Lower leg skin (tissue), 4 donors: Measurements from ENCODE around the gene VSTM2B. TPM values are rescaled to one million over a fixed set of nuclear protein-coding genes. Genes with fewer than 3 reads are reported as not detected.

ENCODE experiments used
- DNase-seq, 2 donors: peaks; one replicate each; pipeline ENCODE4 v3.0.0-alpha.2; 2019; ENCODE audit warnings: low spot score in 2 of 2
- H3K4me3 ChIP-seq: fragments of 200-600 bp; sonication (generic); 2 replicates; pipeline ENCODE4 v1.5.1; 2017; ENCODE audit warnings: mild to moderate bottlenecking, low read depth; ENCODE audit not compliant: poor library complexity, severe bottlenecking
- POLR2A ChIP-seq, 2 donors: fragments of 450-650 bp; IDR thresholded peaks; one replicate each; pipeline ENCODE4 v1.6.1; 2016 to 2017; ENCODE audit warnings: antibody characterized with exemption in 2 of 2, mild to moderate bottlenecking in 1 of 2, moderate library complexity in 1 of 2
- WGBS, 2 donors: methylation state at CpG; one replicate each; pipeline ENCODE4 v1.1.5; 2018; 5-methylcytosine and 5-hydroxymethylcytosine counted together
- intact Hi-C: fragments of 100-400 bp; cut with DNase I; formaldehyde crosslinking; loops from one replicate; pipeline ENCODE4 v1.15.0; 2023; ENCODE audit warnings: low total_unique reads
- total RNA-seq, 4 donors: library from RNA; depleted of rRNA; stranded (reverse); fragments of >200 nt; gene quantifications; one replicate each; pipeline ENCODE4 v1.1.0, GENCODE V29; 2016
- TF ChIP-seq, protein P1 (sequence below), 3 donors: fragments of 450-650 bp; IDR thresholded peaks; one replicate each; pipeline ENCODE4 v1.5.1; 2016; ENCODE audit warnings: antibody characterized with exemption in 3 of 3, mild to moderate bottlenecking in 3 of 3, moderate library complexity in 2 of 3

The VSTM2B gene
- total RNA-seq = not detected

DNA sequence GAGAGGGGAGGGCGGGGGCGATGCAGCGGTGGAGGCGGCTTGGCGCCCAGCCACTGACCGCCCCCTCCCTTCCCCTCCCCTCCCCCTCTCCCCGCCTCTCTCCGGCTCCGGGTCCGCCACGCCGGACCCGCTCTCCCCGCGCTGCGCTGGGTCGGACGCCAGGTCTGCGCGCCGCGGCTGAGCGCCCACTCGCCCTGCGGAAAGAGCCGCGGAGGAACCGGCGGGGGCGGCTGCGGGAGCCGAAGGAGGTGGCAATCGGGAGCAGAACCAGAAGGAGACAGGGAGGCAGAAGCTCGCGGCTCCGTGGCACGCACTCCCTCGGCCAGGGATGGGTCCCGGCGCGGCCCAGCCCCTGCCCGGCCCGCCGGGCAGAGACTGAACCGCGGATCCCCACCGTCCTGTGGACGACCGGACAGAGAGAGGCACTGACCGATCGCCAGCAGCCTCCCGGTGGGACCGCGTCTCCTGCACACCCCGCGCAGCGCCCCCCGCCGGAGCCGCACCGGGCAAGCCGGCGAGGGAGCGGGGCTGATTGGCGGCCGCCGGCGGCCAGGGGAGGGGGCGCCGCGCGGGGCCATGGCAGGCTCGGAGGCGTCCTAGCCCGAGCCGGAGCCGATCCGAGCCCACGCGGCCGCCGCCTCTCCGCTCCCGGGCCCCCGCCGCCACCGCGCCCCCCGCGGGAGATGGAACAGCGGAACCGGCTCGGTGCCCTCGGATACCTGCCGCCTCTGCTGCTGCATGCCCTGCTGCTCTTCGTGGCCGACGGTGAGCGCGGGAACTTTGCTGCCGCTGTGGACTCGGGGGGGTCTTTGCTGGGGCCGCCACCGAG is at the start of gene VSTM2B:
VSTM2B (plus strand) TSS at position 94 of the 829 bp plus-strand sequence; CDS start at position 684, 590 bp downstream.
- TF ChIP-seq, protein P1, sequence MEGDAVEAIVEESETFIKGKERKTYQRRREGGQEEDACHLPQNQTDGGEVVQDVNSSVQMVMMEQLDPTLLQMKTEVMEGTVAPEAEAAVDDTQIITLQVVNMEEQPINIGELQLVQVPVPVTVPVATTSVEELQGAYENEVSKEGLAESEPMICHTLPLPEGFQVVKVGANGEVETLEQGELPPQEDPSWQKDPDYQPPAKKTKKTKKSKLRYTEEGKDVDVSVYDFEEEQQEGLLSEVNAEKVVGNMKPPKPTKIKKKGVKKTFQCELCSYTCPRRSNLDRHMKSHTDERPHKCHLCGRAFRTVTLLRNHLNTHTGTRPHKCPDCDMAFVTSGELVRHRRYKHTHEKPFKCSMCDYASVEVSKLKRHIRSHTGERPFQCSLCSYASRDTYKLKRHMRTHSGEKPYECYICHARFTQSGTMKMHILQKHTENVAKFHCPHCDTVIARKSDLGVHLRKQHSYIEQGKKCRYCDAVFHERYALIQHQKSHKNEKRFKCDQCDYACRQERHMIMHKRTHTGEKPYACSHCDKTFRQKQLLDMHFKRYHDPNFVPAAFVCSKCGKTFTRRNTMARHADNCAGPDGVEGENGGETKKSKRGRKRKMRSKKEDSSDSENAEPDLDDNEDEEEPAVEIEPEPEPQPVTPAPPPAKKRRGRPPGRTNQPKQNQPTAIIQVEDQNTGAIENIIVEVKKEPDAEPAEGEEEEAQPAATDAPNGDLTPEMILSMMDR (IDR thresholded peaks at IDR 0.05) = no peak
- TF ChIP-seq POLR2A (IDR thresholded peaks at IDR 0.05) = no peak
- DNase-seq = no peak
- no peak within 1 kb of the TSS for H3K4me3 ChIP-seq
- 0 to 1% methylated on average over 2 to 19 of the region's 104 CpGs for WGBS, 2 donors
- intact Hi-C loops = no loop called here

DNA sequence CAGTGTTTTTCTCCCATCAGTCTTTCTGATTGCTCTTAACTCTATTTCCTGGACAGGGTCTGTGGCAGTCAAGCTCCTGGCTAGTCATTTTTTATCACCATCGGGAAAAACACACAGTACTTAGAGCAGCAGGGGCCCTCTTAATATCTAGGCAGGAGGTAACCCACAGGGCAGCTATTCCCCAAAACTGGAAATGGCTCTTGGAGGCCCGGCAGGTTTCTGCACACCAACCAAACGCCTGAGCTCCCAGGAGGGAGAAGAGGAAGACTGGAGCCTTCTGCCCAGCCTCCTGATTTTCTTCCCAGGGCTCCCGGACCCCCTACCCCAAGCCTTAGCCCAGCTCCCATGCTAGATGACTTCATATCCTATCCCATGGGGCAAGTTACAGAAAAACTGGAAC is 49.3 kb upstream of the VSTM2B start:
- no peak overlapping the region for H3K4me3 ChIP-seq
- WGBS, 2 donors = 62 to 76% methylated on average over 4 of the region's 4 CpGs
- TF ChIP-seq, protein P1 (IDR thresholded peaks at IDR 0.05) = no peak
- TF ChIP-seq POLR2A (IDR thresholded peaks at IDR 0.05) = no peak
- intact Hi-C loops = no loop called here
- no peak for DNase-seq

DNA sequence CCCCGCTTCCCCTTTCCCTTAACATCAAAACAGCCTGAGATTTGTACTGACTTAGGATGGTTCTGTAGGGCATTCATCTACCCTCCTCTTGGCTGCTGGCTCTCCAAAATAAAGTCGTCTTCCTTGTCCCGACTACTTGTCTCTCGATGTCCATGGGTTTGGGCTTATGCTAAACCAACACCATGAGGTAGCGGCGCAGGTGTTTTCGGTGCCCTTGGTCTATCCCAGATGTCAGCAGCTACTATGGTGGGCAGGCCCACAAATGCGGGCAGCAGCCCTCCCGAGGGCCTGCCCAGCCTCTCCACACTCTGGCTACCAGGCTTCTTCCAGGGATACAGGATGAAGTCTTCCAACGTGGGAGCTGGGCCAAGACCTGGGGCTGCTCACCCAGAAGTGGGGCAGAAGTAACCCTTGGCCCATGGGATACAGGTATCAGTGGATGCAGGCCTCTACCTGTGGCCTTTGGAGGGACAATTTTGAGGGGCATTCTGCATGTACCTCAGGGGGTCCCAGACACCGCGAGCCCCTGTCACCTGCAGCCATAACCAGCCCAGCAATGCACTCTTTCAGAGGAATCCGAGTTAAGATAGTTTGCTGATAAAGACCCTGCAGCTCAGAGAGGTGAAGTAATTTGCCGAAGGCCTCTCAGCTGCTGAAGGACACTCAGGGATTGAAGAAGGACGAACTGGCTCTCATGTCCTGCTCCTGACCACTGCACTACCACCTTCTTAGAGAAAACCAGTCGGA is 47.8 kb upstream of the VSTM2B start:
- TF ChIP-seq POLR2A (IDR thresholded peaks at IDR 0.05) = no peak
- TF ChIP-seq, protein P1 (IDR thresholded peaks at IDR 0.05) = no peak
- 91% methylated on average over 15 to 16 of the region's 16 CpGs for WGBS, 2 donors
- peak in 1 of 2 donors; percentile 23 for DNase-seq
- H3K4me3 ChIP-seq = no peak overlapping the region
- intact Hi-C loops = no loop called here

DNA sequence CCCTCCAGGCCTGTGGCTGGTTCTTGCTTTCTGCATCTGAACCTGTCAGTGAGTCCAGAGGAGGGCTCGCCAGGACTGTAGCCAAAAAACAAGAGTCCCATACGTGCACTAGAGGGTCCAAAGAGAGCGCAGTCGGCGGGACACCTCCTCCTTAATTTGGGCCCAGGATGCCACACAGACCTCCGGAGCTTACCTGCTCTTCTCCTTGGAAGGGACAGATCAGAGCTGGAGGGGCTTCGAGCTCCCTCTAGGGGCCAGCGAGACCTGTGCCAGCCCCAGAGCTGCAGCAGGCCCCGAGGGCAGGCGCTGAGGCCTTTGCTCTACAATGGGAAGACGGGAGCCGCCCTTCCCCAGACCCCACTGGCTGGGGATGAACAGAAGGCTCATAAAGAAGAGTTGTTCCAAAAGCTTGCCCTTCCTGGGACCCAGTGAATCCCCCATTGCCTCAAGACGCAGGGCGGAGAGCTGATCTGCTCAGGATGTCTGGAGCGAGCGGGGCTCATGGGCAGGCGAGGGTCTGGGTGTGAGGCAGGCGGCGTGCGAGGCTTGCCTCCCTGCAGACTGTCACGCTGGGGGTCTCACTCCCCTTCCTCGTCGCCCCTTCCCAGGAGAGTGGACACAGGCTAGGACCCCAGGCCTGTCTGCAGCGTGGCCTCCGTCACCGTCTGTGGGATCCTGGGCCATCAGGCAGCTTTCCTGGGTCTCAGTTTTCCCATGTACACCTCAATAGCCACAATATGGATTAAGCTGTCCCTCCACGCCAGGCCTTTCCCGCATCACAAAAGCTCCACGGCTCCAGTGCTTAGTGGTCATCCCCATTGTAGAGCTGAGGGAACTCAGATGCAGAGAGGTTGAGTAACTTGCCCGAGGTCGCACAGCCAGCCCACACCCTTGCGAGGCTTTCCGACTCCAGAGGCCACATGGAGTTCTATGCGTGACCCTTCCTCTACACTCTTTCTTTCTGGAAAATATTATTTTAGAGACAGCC is 46.9 kb upstream of the VSTM2B start:
- DNase-seq = peak in 1 of 2 donors; percentile 74
- no peak overlapping the region for H3K4me3 ChIP-seq
- 63 to 65% methylated on average over 30 of the region's 34 CpGs for WGBS, 2 donors
- intact Hi-C loops = no loop called here
- TF ChIP-seq, protein P1 (IDR thresholded peaks at IDR 0.05) = no peak
- TF ChIP-seq POLR2A (IDR thresholded peaks at IDR 0.05) = no peak

DNA sequence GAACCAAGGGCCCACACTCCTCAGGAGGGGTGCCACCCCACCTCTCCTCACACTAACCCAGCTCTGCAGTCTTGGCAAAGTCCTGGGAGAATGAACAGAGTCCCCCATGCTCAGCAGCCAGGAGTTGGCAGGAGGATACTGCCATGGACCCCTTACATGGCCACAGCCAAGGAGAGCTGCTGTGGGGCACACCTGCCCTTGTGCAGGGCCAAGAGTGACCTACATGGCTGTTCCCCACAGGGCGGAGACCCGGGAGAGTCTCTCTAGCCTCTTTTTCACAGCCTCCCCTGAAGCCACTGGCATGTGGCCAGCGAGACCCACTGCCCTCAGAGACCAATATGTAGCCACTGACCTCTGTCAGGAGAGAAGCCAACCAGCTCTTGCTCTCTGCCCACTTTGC is 45.9 kb upstream of the VSTM2B start:
- intact Hi-C loops = no loop called here
- TF ChIP-seq POLR2A (IDR thresholded peaks at IDR 0.05) = no peak
- TF ChIP-seq, protein P1 (IDR thresholded peaks at IDR 0.05) = no peak
- no peak overlapping the region for H3K4me3 ChIP-seq
- 36 to 80% methylated on average over 1 to 3 of the region's 3 CpGs for WGBS, 2 donors
- DNase-seq = peak in 1 of 2 donors; percentile 74
